Liver (tissue), 3 donors: ENCODE data around the gene ZDHHC18.
A peak's percentile ranks its signal among the peaks of the same experiment; 100 is the strongest.

Source experiments
- EGR1 ChIP-seq, 2 donors: IDR thresholded peaks; 2 replicates each; pipeline ENCODE4 v1.6.1; 2016 to 2018; ENCODE audit warnings: antibody characterized with exemption in 2 of 2, low read depth in 2 of 2
- FOXA1 ChIP-seq: IDR thresholded peaks from 2 replicates; pipeline ENCODE4 v1.6.1; 2016; ENCODE audit warnings: antibody characterized with exemption
- GABPA ChIP-seq, 2 donors: IDR thresholded peaks in 1 of 2; conservative IDR thresholded peaks in 1 of 2; 2 replicates each; pipeline ENCODE4 v1.6.1; 2016; ENCODE audit warnings: antibody characterized with exemption in 2 of 2, mild to moderate bottlenecking in 1 of 2, moderate library complexity in 1 of 2
- RAD21 ChIP-seq, 2 donors: IDR thresholded peaks; 2 replicates each; pipeline ENCODE4 v1.6.1; 2016; ENCODE audit warnings: antibody characterized with exemption in 2 of 2, mild to moderate bottlenecking in 2 of 2
- RXRA ChIP-seq, 2 donors: IDR thresholded peaks; 2 replicates each; pipeline ENCODE4 v1.6.1; 2017 to 2018; ENCODE audit warnings: antibody characterized with exemption in 2 of 2, mild to moderate bottlenecking in 1 of 2
- YY1 ChIP-seq: IDR thresholded peaks from 2 replicates; pipeline ENCODE4 v1.6.1; 2016; ENCODE audit warnings: antibody characterized with exemption, mild to moderate bottlenecking
- TF ChIP-seq, protein P1 (sequence below): fragments of 150-350 bp; IDR thresholded peaks from 2 replicates; pipeline ENCODE4 v1.5.1; 2017; ENCODE audit warnings: improper control_type of control experiment, low read depth, low read length; ENCODE audit not compliant: missing input control
- TF ChIP-seq, protein P2 (sequence below): IDR thresholded peaks from 2 replicates; pipeline ENCODE4 v1.6.1; 2016; ENCODE audit warnings: antibody characterized with exemption
- TF ChIP-seq, protein P3 (sequence below): IDR thresholded peaks from 2 replicates; pipeline ENCODE4 v1.6.1; 2016; ENCODE audit warnings: antibody characterized with exemption, mild to moderate bottlenecking
- donor health status: healthy.
- donor health status: healthy.

DNA sequence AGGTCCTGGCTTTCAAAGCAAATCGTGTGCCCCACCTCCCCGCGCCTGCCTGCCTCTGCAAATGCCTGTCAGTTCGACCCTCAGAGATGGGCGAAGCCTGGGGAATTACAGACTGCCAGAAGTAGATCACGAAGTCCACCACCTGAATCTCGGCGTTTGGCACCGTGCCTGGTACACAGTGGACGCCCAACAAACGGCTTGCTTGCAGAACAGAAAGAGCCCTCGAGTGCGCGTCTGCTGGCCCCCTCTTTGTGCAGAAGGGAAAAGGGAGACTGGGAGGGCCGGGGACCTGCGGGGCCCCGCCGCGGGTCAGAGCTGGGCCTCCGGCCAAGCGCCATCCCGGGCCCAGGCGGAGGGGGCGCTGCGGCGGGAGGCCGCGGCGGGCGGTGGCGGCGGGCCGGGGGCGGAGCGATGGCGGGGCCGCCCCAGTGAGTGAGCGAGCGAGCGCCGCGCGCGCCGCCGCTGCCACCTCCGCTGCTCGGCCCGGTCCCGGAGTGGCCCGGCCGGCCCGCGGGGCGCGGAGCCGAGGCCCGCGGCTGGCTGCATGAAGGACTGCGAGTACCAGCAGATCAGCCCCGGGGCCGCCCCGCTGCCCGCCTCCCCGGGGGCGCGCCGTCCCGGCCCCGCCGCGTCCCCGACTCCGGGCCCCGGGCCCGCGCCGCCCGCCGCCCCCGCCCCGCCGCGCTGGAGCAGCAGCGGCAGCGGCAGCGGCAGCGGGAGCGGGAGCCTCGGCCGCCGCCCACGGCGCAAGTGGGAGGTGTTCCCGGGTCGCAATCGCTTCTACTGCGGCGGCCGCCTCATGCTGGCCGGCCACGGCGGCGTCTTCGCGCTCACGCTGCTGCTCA, at the start of gene ZDHHC18:
- no peak for TF ChIP-seq EGR1 (IDR thresholded peaks at IDR 0.05; ENCODE audit: low read depth in 2 of 2)
- TF ChIP-seq, protein P1, sequence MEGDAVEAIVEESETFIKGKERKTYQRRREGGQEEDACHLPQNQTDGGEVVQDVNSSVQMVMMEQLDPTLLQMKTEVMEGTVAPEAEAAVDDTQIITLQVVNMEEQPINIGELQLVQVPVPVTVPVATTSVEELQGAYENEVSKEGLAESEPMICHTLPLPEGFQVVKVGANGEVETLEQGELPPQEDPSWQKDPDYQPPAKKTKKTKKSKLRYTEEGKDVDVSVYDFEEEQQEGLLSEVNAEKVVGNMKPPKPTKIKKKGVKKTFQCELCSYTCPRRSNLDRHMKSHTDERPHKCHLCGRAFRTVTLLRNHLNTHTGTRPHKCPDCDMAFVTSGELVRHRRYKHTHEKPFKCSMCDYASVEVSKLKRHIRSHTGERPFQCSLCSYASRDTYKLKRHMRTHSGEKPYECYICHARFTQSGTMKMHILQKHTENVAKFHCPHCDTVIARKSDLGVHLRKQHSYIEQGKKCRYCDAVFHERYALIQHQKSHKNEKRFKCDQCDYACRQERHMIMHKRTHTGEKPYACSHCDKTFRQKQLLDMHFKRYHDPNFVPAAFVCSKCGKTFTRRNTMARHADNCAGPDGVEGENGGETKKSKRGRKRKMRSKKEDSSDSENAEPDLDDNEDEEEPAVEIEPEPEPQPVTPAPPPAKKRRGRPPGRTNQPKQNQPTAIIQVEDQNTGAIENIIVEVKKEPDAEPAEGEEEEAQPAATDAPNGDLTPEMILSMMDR = peak; percentile 61
- TF ChIP-seq GABPA (IDR thresholded peaks at IDR 0.05 in 1 of 2, conservative IDR thresholded peaks at IDR 0.05 in 1 of 2) = no peak
- TF ChIP-seq, protein P2, sequence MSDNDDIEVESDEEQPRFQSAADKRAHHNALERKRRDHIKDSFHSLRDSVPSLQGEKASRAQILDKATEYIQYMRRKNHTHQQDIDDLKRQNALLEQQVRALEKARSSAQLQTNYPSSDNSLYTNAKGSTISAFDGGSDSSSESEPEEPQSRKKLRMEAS = no peak
- TF ChIP-seq FOXA1 = no peak
- TF ChIP-seq, protein P3, sequence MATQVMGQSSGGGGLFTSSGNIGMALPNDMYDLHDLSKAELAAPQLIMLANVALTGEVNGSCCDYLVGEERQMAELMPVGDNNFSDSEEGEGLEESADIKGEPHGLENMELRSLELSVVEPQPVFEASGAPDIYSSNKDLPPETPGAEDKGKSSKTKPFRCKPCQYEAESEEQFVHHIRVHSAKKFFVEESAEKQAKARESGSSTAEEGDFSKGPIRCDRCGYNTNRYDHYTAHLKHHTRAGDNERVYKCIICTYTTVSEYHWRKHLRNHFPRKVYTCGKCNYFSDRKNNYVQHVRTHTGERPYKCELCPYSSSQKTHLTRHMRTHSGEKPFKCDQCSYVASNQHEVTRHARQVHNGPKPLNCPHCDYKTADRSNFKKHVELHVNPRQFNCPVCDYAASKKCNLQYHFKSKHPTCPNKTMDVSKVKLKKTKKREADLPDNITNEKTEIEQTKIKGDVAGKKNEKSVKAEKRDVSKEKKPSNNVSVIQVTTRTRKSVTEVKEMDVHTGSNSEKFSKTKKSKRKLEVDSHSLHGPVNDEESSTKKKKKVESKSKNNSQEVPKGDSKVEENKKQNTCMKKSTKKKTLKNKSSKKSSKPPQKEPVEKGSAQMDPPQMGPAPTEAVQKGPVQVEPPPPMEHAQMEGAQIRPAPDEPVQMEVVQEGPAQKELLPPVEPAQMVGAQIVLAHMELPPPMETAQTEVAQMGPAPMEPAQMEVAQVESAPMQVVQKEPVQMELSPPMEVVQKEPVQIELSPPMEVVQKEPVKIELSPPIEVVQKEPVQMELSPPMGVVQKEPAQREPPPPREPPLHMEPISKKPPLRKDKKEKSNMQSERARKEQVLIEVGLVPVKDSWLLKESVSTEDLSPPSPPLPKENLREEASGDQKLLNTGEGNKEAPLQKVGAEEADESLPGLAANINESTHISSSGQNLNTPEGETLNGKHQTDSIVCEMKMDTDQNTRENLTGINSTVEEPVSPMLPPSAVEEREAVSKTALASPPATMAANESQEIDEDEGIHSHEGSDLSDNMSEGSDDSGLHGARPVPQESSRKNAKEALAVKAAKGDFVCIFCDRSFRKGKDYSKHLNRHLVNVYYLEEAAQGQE = no peak
- TF ChIP-seq RXRA (IDR thresholded peaks at IDR 0.05) = no peak
- no peak for TF ChIP-seq YY1
- no peak for TF ChIP-seq RAD21 (IDR thresholded peaks at IDR 0.05)
